ENCODE data around the gene PIGA. TPM values are rescaled to one million over a fixed set of nuclear protein-coding genes. Genes with fewer than 3 reads are reported as not detected.
"Not testable (repeated sequence)": the region's sequence is repeated elsewhere in the genome, so short reads cannot be mapped to it uniquely, and the experiment has no call there.

The PIGA gene
- total RNA-seq, 1 donor from 2014 or later = 14.0 TPM

DNA sequence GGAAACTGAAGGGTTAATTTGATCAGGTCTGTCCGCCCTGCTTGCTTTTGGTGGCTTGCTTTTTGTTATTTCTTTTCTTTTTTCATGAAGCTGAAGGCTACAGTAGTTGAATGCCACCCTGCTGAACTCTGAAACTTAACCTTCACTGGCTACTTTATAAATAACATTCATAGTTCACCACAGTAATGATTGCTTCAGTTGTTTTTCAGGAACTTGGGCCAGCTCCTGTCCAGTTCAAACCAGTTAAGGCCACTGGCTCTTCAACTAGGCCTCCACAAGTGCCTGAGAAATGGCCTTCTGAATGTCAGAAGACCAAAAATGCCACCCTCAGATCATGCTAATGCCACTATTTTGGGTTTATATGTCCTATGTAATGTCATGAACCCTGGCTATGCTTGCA is 57.7 kb downstream of the PIGA start:
- no peak for DNase-seq (ENCODE audit: low read depth)
- FAIRE-seq = peak; percentile 63
- Histone ChIP-seq H3K9me3 (ENCODE audit: insufficient read depth, low read depth, low read length) (no peaks in the 10 kb centered on the region), H2AFZ (ENCODE audit: low read depth, low read length) (no peak overlapping the region), H3K9ac (ENCODE audit: low read length) (no peak overlapping the region), H3K36me3 (ENCODE audit: insufficient read depth, low read length) (no peaks in the 10 kb centered on the region), H4K20me1 (ENCODE audit: insufficient read depth, low read length) (no peaks in the 10 kb centered on the region), H3K4me2 (ENCODE audit: low read length) (no peak overlapping the region), H3K27me3 (ENCODE audit: insufficient read depth, low read length) (no peaks in the 10 kb centered on the region), H3K27ac (ENCODE audit: low read depth, low read length) (no peak overlapping the region), H3K4me1 (ENCODE audit: insufficient read depth, low read length) (no peaks in the 10 kb centered on the region), H3K4me3 (ENCODE audit: insufficient read depth, low read depth, low read length) (no peak overlapping the region), H3K79me2 (ENCODE audit: insufficient read depth, low read length) (no peaks in the 10 kb centered on the region)
- H3K27me3 Mint-ChIP-seq (ENCODE audit: low read depth, unreplicated experiment) = no peaks in the 10 kb centered on the region
- no peak overlapping the region for H3K4me3 Mint-ChIP-seq (ENCODE audit: unreplicated experiment)
- no peaks in the 10 kb centered on the region for H3K9me3 Mint-ChIP-seq (ENCODE audit: unreplicated experiment)
- no peak for TF ChIP-seq EZH2 (IDR thresholded peaks at IDR 0.05; ENCODE audit: insufficient read depth, low read length)
- TF ChIP-seq, protein P1, sequence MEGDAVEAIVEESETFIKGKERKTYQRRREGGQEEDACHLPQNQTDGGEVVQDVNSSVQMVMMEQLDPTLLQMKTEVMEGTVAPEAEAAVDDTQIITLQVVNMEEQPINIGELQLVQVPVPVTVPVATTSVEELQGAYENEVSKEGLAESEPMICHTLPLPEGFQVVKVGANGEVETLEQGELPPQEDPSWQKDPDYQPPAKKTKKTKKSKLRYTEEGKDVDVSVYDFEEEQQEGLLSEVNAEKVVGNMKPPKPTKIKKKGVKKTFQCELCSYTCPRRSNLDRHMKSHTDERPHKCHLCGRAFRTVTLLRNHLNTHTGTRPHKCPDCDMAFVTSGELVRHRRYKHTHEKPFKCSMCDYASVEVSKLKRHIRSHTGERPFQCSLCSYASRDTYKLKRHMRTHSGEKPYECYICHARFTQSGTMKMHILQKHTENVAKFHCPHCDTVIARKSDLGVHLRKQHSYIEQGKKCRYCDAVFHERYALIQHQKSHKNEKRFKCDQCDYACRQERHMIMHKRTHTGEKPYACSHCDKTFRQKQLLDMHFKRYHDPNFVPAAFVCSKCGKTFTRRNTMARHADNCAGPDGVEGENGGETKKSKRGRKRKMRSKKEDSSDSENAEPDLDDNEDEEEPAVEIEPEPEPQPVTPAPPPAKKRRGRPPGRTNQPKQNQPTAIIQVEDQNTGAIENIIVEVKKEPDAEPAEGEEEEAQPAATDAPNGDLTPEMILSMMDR (IDR thresholded peaks at IDR 0.05; ENCODE audit: insufficient read depth, low read depth, low read length) = no peak
- no peaks in the 10 kb centered on the region for H3K4me1 Mint-ChIP-seq (ENCODE audit: low read depth, unreplicated experiment)
- no peaks in the 10 kb centered on the region for H3K36me3 Mint-ChIP-seq (ENCODE audit: low read depth, unreplicated experiment)
- no peak overlapping the region for H3K27ac Mint-ChIP-seq (ENCODE audit: unreplicated experiment)

DNA sequence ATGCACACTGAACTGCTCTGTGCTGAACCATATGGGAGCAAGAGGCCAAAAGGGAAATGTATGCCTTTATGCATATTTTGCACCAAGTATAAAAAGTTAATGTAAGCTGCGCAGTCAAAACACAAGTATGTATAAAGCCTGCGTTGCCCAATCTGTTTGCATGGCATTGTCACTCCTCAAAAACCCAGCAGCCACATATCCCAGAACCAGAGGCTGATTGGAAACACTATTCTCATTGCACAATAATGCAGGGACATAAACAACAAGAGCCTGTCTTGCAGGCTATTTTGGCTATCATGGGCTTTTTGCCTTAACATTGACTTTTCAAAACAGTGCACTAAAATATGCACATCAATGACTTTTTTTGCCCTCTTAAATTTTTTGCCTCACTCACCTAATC is 60.4 kb downstream of the PIGA start:
- H3K36me3 Mint-ChIP-seq (ENCODE audit: low read depth, unreplicated experiment) = no peaks in the 10 kb centered on the region
- Histone ChIP-seq H3K4me2 (ENCODE audit: low read length) (no peak overlapping the region), H2AFZ (ENCODE audit: low read depth, low read length) (no peak overlapping the region), H3K4me1 (ENCODE audit: insufficient read depth, low read length) (no peaks in the 10 kb centered on the region), H3K9ac (ENCODE audit: low read length) (no peak overlapping the region), H3K4me3 (ENCODE audit: insufficient read depth, low read depth, low read length) (no peak overlapping the region), H3K27me3 (ENCODE audit: insufficient read depth, low read length) (no peaks in the 10 kb centered on the region), H4K20me1 (ENCODE audit: insufficient read depth, low read length) (no peaks in the 10 kb centered on the region), H3K36me3 (ENCODE audit: insufficient read depth, low read length) (no peaks in the 10 kb centered on the region), H3K27ac (ENCODE audit: low read depth, low read length) (no peak overlapping the region), H3K79me2 (ENCODE audit: insufficient read depth, low read length) (no peaks in the 10 kb centered on the region), H3K9me3 (ENCODE audit: insufficient read depth, low read depth, low read length) (no peaks in the 10 kb centered on the region)
- H3K4me1 Mint-ChIP-seq (ENCODE audit: low read depth, unreplicated experiment) = peaks cover under 1% of the 10 kb centered on the region
- DNase-seq (ENCODE audit: low read depth) (no peak), FAIRE-seq (no peak)
- no peak for TF ChIP-seq EZH2 (IDR thresholded peaks at IDR 0.05; ENCODE audit: insufficient read depth, low read length)
- TF ChIP-seq, protein P1 (IDR thresholded peaks at IDR 0.05; ENCODE audit: insufficient read depth, low read depth, low read length) = no peak
- H3K4me3 Mint-ChIP-seq (ENCODE audit: unreplicated experiment) = no peak overlapping the region
- H3K9me3 Mint-ChIP-seq (ENCODE audit: unreplicated experiment) = no peaks in the 10 kb centered on the region
- H3K27me3 Mint-ChIP-seq (ENCODE audit: low read depth, unreplicated experiment) = no peaks in the 10 kb centered on the region
- no peak overlapping the region for H3K27ac Mint-ChIP-seq (ENCODE audit: unreplicated experiment)

DNA sequence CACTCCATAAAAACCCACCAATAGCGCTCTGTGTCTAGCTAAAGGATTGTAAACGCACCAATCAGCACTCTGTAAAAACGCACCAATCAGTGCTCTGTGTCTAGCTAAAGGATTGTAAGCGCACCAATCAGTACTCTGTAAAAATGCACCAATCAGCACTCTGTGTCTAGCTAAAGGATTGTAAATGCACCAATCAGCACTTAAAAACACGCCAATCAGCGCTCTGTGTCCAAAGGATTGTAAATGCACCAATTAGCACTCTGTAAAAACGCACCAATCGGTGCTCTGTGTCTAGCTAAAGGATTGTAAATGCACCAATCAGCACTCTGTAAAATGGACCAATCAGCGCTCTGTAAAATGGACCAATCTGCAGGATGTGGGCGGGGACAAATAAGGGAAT is 62.0 kb downstream of the PIGA start:
- not testable (repeated sequence) for H3K4me2 ChIP-seq (ENCODE audit: low read length); DNase-seq (ENCODE audit: low read depth); H3K79me2 ChIP-seq (ENCODE audit: insufficient read depth, low read length); H3K9ac ChIP-seq (ENCODE audit: low read length); H3K4me3 ChIP-seq (ENCODE audit: insufficient read depth, low read depth, low read length); H3K4me1 Mint-ChIP-seq (ENCODE audit: low read depth, unreplicated experiment); H3K36me3 ChIP-seq (ENCODE audit: insufficient read depth, low read length); H2AFZ ChIP-seq (ENCODE audit: low read depth, low read length); FAIRE-seq; H3K4me1 ChIP-seq (ENCODE audit: insufficient read depth, low read length); H3K27ac ChIP-seq (ENCODE audit: low read depth, low read length); H3K27me3 Mint-ChIP-seq (ENCODE audit: low read depth, unreplicated experiment); H3K27ac Mint-ChIP-seq (ENCODE audit: unreplicated experiment); H3K4me3 Mint-ChIP-seq (ENCODE audit: unreplicated experiment); H3K9me3 ChIP-seq (ENCODE audit: insufficient read depth, low read depth, low read length); H3K36me3 Mint-ChIP-seq (ENCODE audit: low read depth, unreplicated experiment); H3K9me3 Mint-ChIP-seq (ENCODE audit: unreplicated experiment); H3K27me3 ChIP-seq (ENCODE audit: insufficient read depth, low read length); H4K20me1 ChIP-seq (ENCODE audit: insufficient read depth, low read length)
